IMR-90 (cell line): ENCODE measurements around the gene MEGF6. TPM values are rescaled to one million over a fixed set of nuclear protein-coding genes. Genes with fewer than 3 reads are reported as not detected.

Source experiments
- ATAC-seq: fragments of 200-7000 bp; cut with Tn5 transposase; 2 replicates; pipeline ENCODE4 v1.9.1; 2020; ENCODE audit warnings: low read depth, mild to moderate bottlenecking, moderate library complexity
- BruUV-seq: library from RNA; stranded (reverse); fragments of 400-500 nt; replicated peaks from 2 replicates; lab custom pipeline; 2021; lab: Mats Ljungman, UMichigan
- CTCF ChIA-PET: fragments of 300-600 bp; formaldehyde crosslinking; extraction: SDS; loops from one replicate; lab custom pipeline; 2021; ENCODE audit warnings: antibody characterized with exemption; lab: Yijun Ruan, JAX
- POLR2A ChIA-PET: fragments of 300-600 bp; sonication (Branson Sonifier 250); formaldehyde crosslinking; loops from one replicate; lab custom pipeline; 2022; ENCODE audit warnings: antibody characterized with exemption; ENCODE audit not compliant: unreplicated experiment; lab: Charles Lee
- DNase-seq: peaks from one replicate; pipeline ENCODE4 v3.0.0; 2013
- H2AFZ ChIP-seq: replicated peaks from 2 replicates; pipeline ENCODE3; 2013; ENCODE audit warnings: low read length, mild to moderate bottlenecking; ENCODE audit not compliant: poor library complexity
- H2AK5ac ChIP-seq: 2 replicates; pipeline ENCODE4 v1.6.1; 2013; ENCODE audit warnings: low read depth, low read length, inconsistent platforms
- H2AK9ac ChIP-seq: replicated peaks from 2 replicates; pipeline ENCODE3; 2013; ENCODE audit warnings: mild to moderate bottlenecking, low read depth, low read length, moderate library complexity; ENCODE audit not compliant: poor library complexity
- H2BK120ac ChIP-seq: 2 replicates; pipeline ENCODE4 v1.6.1; 2013; ENCODE audit warnings: low read depth, low read length, inconsistent platforms
- H2BK15ac ChIP-seq: 3 replicates; pipeline ENCODE4 v1.6.1; 2013; ENCODE audit warnings: low read depth, low read length, inconsistent platforms
- H2BK20ac ChIP-seq: 2 replicates; pipeline ENCODE4 v1.6.1; 2013; ENCODE audit warnings: low read depth, mild to moderate bottlenecking, inconsistent platforms, low read length, moderate library complexity
- H2BK5ac ChIP-seq: 2 replicates; pipeline ENCODE4 v1.6.1; 2013; ENCODE audit warnings: mild to moderate bottlenecking, low read depth, low read length, inconsistent platforms; ENCODE audit not compliant: poor library complexity, severe bottlenecking
- H3K14ac ChIP-seq: replicated peaks from 2 replicates; pipeline ENCODE4 v1.6.1; 2013; ENCODE audit warnings: low read depth, low read length, inconsistent platforms
- H3K18ac ChIP-seq: 2 replicates; pipeline ENCODE4 v1.6.1; 2013; ENCODE audit warnings: low read depth, low read length, control low read depth
- H3K23ac ChIP-seq: 2 replicates; pipeline ENCODE4 v1.6.1; 2013; ENCODE audit warnings: low read depth, low read length, inconsistent platforms
- H3K27ac ChIP-seq: 2 replicates; pipeline ENCODE4 v1.5.1; 2013; ENCODE audit warnings: mild to moderate bottlenecking, control low read depth, low read length; ENCODE audit not compliant: insufficient read depth
- H3K27me3 ChIP-seq: 2 replicates; pipeline ENCODE4 v1.6.1; 2013; ENCODE audit warnings: low read length; ENCODE audit not compliant: control insufficient read depth, insufficient read depth
- H3K36me3 ChIP-seq: 2 replicates; pipeline ENCODE4 v1.6.1; 2013; ENCODE audit warnings: low read length, mixed read lengths; ENCODE audit not compliant: control insufficient read depth, insufficient read depth
- H3K4ac ChIP-seq: 2 replicates; pipeline ENCODE4 v1.6.1; 2013; ENCODE audit warnings: low read depth, low read length, inconsistent platforms
- H3K4me1 ChIP-seq: 2 replicates; pipeline ENCODE4 v1.6.1; 2013; ENCODE audit warnings: low read length, mixed read lengths; ENCODE audit not compliant: control insufficient read depth, insufficient read depth
- H3K4me2 ChIP-seq: 2 replicates; pipeline ENCODE4 v1.6.1; 2013; ENCODE audit warnings: low read depth, mild to moderate bottlenecking, control low read depth, low read length, moderate library complexity
- H3K4me3 ChIP-seq: 2 replicates; pipeline ENCODE4 v1.5.1; 2013; ENCODE audit warnings: low read depth, mild to moderate bottlenecking, control low read depth, low read length, moderate library complexity; ENCODE audit not compliant: insufficient read depth
- H3K56ac ChIP-seq: 2 replicates; pipeline ENCODE4 v1.6.1; 2013; ENCODE audit warnings: low read length, inconsistent platforms; ENCODE audit not compliant: insufficient read depth; ENCODE audit errors: extremely low read depth
- H3K79me1 ChIP-seq, 2 experiments: 2 replicates each; pipeline ENCODE4 v1.6.1; 2013; ENCODE audit warnings: low read length in 2 of 2, inconsistent platforms in 1 of 2, low read depth in 1 of 2
- H3K9ac ChIP-seq: 2 replicates; pipeline ENCODE4 v1.6.1; 2013; ENCODE audit warnings: low read depth, low read length, control low read depth
- H3K9me1 ChIP-seq: 2 replicates; pipeline ENCODE4 v1.6.1; 2013; ENCODE audit warnings: low read length, inconsistent platforms; ENCODE audit not compliant: insufficient read depth
- H3K9me3 ChIP-seq: 2 replicates; pipeline ENCODE4 v1.6.1; 2013; ENCODE audit warnings: low read length; ENCODE audit not compliant: control insufficient read depth, insufficient read depth
- H4K20me1 ChIP-seq: 2 replicates; pipeline ENCODE4 v1.6.1; 2013; ENCODE audit warnings: low read length, inconsistent platforms; ENCODE audit not compliant: insufficient read depth
- H4K5ac ChIP-seq: 2 replicates; pipeline ENCODE4 v1.6.1; 2013; ENCODE audit warnings: mild to moderate bottlenecking, low read depth, low read length, control low read depth
- H4K8ac ChIP-seq, 2 experiments: 2 replicates each; pipeline ENCODE4 v1.6.1; 2013; ENCODE audit warnings: low read depth in 2 of 2, low read length in 2 of 2, control low read depth in 1 of 2, inconsistent platforms in 1 of 2
- H4K91ac ChIP-seq: 2 replicates; pipeline ENCODE4 v1.6.1; 2013; ENCODE audit warnings: low read depth, low read length, inconsistent platforms; ENCODE audit not compliant: insufficient read depth
- CHD1 ChIP-seq: IDR thresholded peaks from 2 replicates; pipeline ENCODE4 v1.6.1; 2012; ENCODE audit warnings: low read depth, low read length, improper control_type of control experiment
- ELK1 ChIP-seq: fragments of 150-350 bp; IDR thresholded peaks from 2 replicates; pipeline ENCODE4 v1.6.1; 2016; ENCODE audit warnings: low read depth, mild to moderate bottlenecking, low read length, moderate library complexity, borderline replicate concordance
- FOS ChIP-seq: fragments of 150-350 bp; IDR thresholded peaks from 2 replicates; pipeline ENCODE4 v1.6.1; 2016; ENCODE audit warnings: low read depth, low read length
- MAZ ChIP-seq: IDR thresholded peaks from 2 replicates; pipeline ENCODE4 v1.6.1; 2012; ENCODE audit warnings: low read depth, mild to moderate bottlenecking, low read length, improper control_type of control experiment, moderate library complexity, borderline replicate concordance
- WGBS, 2 experiments: methylation state at CpG; one replicate each; pipeline versions ENCODE4 v1.1.5 to v1.1.7; 2013; ENCODE audit warnings: missing lambda C conversion rate in 2 of 2; ENCODE audit not compliant: insufficient read length in 1 of 2; ENCODE audit errors: extremely low coverage in 2 of 2; 5-methylcytosine and 5-hydroxymethylcytosine counted together
- dilution Hi-C: fragments of 300-500 bp; cut with HindIII; formaldehyde crosslinking; loops from one replicate; pipeline ENCODE4 v1.14.3; 2018; ENCODE audit warnings: low sequenced_read_pairs; ENCODE audit not compliant: unreplicated experiment
- in situ Hi-C: fragments of 300-500 bp; cut with MboI; formaldehyde crosslinking; loops from 3 replicates; pipeline ENCODE4 v1.14.3; 2019; ENCODE audit warnings: low sequenced_read_pairs, inconsistent platforms, mixed read lengths
- intact Hi-C: fragments of 100-400 bp; cut with micrococcal nuclease; formaldehyde crosslinking; loops from 2 replicates; pipeline ENCODE4 v1.10.0; 2022
- polyA plus RNA-seq, 3 experiments: library from polyadenylated mRNA; depleted of rRNA; stranded (reverse); fragments of >200 nt; gene quantifications; 2 replicates each; pipeline ENCODE4 v1.2.3, GENCODE V29; 2012; ENCODE audit warnings: low replicate concordance in 1 of 3
- total RNA-seq: library from RNA; depleted of rRNA; stranded (reverse); fragments of >200 nt; gene quantifications from 2 replicates; pipeline ENCODE4 v1.2.3, GENCODE V29; 2012

Gene MEGF6
- total and polyA plus RNA-seq, 2 of the 4 experiments (the other 2 are of a cell fraction): 0.72 to 4.1 TPM

- in situ Hi-C loops: no loop called here
- H3K23ac ChIP-seq: no peak overlapping the region
- no peak overlapping the region for H2BK5ac ChIP-seq
- dilution Hi-C loops: no loop called here
- H2BK20ac ChIP-seq: no peak overlapping the region
- H3K9me3 ChIP-seq: no peaks in the 10 kb centered on the region
- ATAC-seq (peak; percentile 16; the same call in 1 of the 2 replicates), DNase-seq (peak; percentile 56)
- TF ChIP-seq ELK1: no peak
- TF ChIP-seq MAZ: peak; percentile 79
- peak; percentile 71 for TF ChIP-seq FOS
- TF ChIP-seq CHD1: no peak
- no peak overlapping the region for H3K14ac ChIP-seq
- no peaks in the 10 kb centered on the region for H3K27me3 ChIP-seq
- no peak overlapping the region for H3K56ac ChIP-seq
- H2AFZ ChIP-seq: no peak overlapping the region
- ChIA-PET CTCF (no interaction called here), POLR2A (no interaction called here)
- no peak overlapping the region for H4K91ac ChIP-seq
- WGBS, 2 experiments: 65% methylated on average over 6 of the region's 36 CpGs; no CpG with 5 or more reads in 1 of the 2 experiments
- no peak overlapping the region for H2AK5ac ChIP-seq
- intact Hi-C loops: loop anchor here (10.0 kb wide), 1 partner anchor 229 kb away; no protein-coding TSS in a partner anchor
- no peaks in the 10 kb centered on the region for H3K4me1 ChIP-seq
- H3K27ac ChIP-seq: no peak overlapping the region
- no peak overlapping the region for H3K18ac ChIP-seq
- H3K4ac ChIP-seq: no peak overlapping the region
- H3K9ac ChIP-seq: no peak overlapping the region
- H2AK9ac ChIP-seq: peak overlapping the region; percentile 65
- no TSS peak for BruUV-seq
- H4K5ac ChIP-seq: no peak overlapping the region
- H2BK15ac ChIP-seq: no peak overlapping the region
- H4K8ac ChIP-seq: no peak overlapping the region
- H2BK120ac ChIP-seq: no peak overlapping the region
- no peaks in the 10 kb centered on the region for H3K9me1 ChIP-seq
- H3K36me3 ChIP-seq: no peaks in the 10 kb centered on the region
- no peaks in the 10 kb centered on the region for H4K20me1 ChIP-seq
- H3K4me2 ChIP-seq: no peak overlapping the region
- H3K79me1 ChIP-seq: no peaks in the 10 kb centered on the region
- no peak overlapping the region for H3K4me3 ChIP-seq
These were observed 115.2 kb downstream of the MEGF6 start for GRCh38 chr1:3495776-3496745.
